ENCODE results near the gene TMEM167A.

DNA sequence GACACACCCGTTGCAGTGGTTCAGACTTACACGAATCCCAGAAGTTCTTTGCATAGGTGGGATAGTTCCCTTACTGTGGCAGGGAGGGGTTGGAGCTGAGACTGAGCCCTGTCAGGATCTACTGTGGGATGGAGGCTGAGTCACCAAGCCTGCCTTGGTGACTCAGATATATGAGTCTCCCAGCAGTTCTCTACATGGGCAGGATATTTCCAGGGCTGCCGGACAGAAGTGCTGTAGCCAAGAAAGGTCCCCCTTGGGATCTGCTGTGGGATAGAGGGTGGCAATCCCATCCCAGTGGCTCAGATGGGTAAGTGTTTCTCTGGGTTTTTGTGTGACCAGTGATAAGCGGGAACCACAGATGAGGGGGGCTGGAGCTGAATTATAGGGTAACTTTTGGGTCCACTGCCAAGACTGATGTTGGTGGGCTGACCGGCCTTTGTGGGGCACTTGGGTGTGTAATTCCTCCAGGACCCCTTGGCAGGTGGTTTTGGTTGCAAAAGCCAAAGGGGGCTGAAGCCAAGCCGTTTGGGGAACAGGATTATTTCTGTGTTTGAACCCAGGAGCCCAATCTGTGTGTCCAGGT is 18.9 kb upstream of the TMEM167A start:
- TF ChIP-seq POLR2A (IDR thresholded peaks at IDR 0.05): no peak
- TF ChIP-seq, protein P1, sequence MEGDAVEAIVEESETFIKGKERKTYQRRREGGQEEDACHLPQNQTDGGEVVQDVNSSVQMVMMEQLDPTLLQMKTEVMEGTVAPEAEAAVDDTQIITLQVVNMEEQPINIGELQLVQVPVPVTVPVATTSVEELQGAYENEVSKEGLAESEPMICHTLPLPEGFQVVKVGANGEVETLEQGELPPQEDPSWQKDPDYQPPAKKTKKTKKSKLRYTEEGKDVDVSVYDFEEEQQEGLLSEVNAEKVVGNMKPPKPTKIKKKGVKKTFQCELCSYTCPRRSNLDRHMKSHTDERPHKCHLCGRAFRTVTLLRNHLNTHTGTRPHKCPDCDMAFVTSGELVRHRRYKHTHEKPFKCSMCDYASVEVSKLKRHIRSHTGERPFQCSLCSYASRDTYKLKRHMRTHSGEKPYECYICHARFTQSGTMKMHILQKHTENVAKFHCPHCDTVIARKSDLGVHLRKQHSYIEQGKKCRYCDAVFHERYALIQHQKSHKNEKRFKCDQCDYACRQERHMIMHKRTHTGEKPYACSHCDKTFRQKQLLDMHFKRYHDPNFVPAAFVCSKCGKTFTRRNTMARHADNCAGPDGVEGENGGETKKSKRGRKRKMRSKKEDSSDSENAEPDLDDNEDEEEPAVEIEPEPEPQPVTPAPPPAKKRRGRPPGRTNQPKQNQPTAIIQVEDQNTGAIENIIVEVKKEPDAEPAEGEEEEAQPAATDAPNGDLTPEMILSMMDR (IDR thresholded peaks at IDR 0.05): no peak
